Neural cell (in vitro differentiated cells): ENCODE measurements around the gene TSPAN8. TPM values are rescaled to one million over a fixed set of nuclear protein-coding genes. Genes with fewer than 3 reads are reported as not detected.

ENCODE experiments used
- H2AFZ ChIP-seq: fragments of 200-600, 300-800 bp; sonication (generic), shearing (Covaris generic); 2 replicates; pipeline ENCODE4 v1.6.0; 2014; ENCODE audit warnings: low read depth, mild to moderate bottlenecking, antibody characterized with exemption, low read length, moderate library complexity
- H3F3A ChIP-seq: fragments of 200-600 bp; shearing (Covaris generic); 2 replicates; pipeline ENCODE4 v1.6.1; 2016; ENCODE audit warnings: mild to moderate bottlenecking, moderate library complexity, mixed read lengths, antibody characterized with exemption, low read length; ENCODE audit not compliant: insufficient read depth, poor library complexity, severe bottlenecking
- H3K27ac ChIP-seq: fragments of 200-600, 300-800 bp; sonication (generic), shearing (Covaris generic); 2 replicates; pipeline ENCODE4 v1.5.1; 2014; ENCODE audit warnings: mild to moderate bottlenecking, low read length, moderate library complexity
- H3K27me3 ChIP-seq: fragments of 300-800, 200-600 bp; sonication (generic), shearing (Covaris generic); 2 replicates; pipeline ENCODE4 v1.6.0; 2014; ENCODE audit warnings: mild to moderate bottlenecking, low read depth, low read length, moderate library complexity; ENCODE audit not compliant: insufficient read depth
- H3K36me3 ChIP-seq: fragments of 300-800, 200-600 bp; sonication (generic), shearing (Covaris generic); 2 replicates; pipeline ENCODE4 v1.5.1; 2014; ENCODE audit warnings: mild to moderate bottlenecking, antibody characterized with exemption, low read length, moderate library complexity; ENCODE audit not compliant: insufficient read depth
- H3K4me2 ChIP-seq: fragments of 300-800, 200-600 bp; sonication (generic), shearing (Covaris generic); 2 replicates; pipeline ENCODE4 v1.6.0; 2014; ENCODE audit warnings: mild to moderate bottlenecking, low read length
- H3K4me3 ChIP-seq: fragments of 300-800, 200-600 bp; sonication (generic), shearing (Covaris generic); 2 replicates; pipeline ENCODE4 v1.5.1; 2014; ENCODE audit warnings: mild to moderate bottlenecking, low read length, moderate library complexity
- H3K79me2 ChIP-seq: fragments of 200-600 bp; shearing (Covaris generic); replicated peaks from 2 replicates; pipeline ENCODE4 v1.6.0; 2014; ENCODE audit warnings: mild to moderate bottlenecking, low read length, moderate library complexity; ENCODE audit not compliant: insufficient read depth
- H3K9ac ChIP-seq: fragments of 300-800, 200-600 bp; sonication (generic), shearing (Covaris generic); 2 replicates; pipeline ENCODE4 v1.6.1; 2016; ENCODE audit warnings: mild to moderate bottlenecking, low read length, mixed read lengths
- H3K9me2 ChIP-seq: fragments of 200-600 bp; shearing (Covaris generic); 2 replicates; pipeline ENCODE4 v1.6.1; 2016; ENCODE audit warnings: mild to moderate bottlenecking, low read length, mixed read lengths; ENCODE audit not compliant: insufficient read depth
- H3K9me3 ChIP-seq: fragments of 200-600, 300-800 bp; sonication (generic), shearing (Covaris generic); 2 replicates; pipeline ENCODE4 v1.6.1; 2016; ENCODE audit warnings: mild to moderate bottlenecking, mixed run types, low read length, moderate library complexity, mixed read lengths
- H4K20me1 ChIP-seq: fragments of 200-600 bp; shearing (Covaris generic); 2 replicates; pipeline ENCODE4 v1.6.1; 2016; ENCODE audit warnings: mild to moderate bottlenecking, mixed run types; ENCODE audit not compliant: insufficient read depth
- EP300 ChIP-seq: fragments of 450-650 bp; conservative IDR thresholded peaks from 2 replicates; pipeline ENCODE4 v1.6.1; 2014; ENCODE audit warnings: antibody characterized with exemption, mild to moderate bottlenecking, moderate library complexity; ENCODE audit not compliant: poor library complexity, severe bottlenecking
- EZH2 ChIP-seq: fragments of 200-600, 300-800 bp; shearing (Covaris generic), sonication (generic); IDR thresholded peaks from 2 replicates; pipeline ENCODE4 v1.6.1; 2014; ENCODE audit warnings: antibody characterized with exemption, low read length, borderline replicate concordance, mild to moderate bottlenecking; ENCODE audit not compliant: insufficient read depth, poor library complexity, severe bottlenecking
- MXI1 ChIP-seq: fragments of 450-650 bp; conservative IDR thresholded peaks from 2 replicates; pipeline ENCODE4 v1.6.1; 2014; ENCODE audit warnings: antibody characterized with exemption, mild to moderate bottlenecking; ENCODE audit not compliant: poor library complexity, severe bottlenecking
- POLR2AphosphoS5 ChIP-seq: IDR thresholded peaks from 2 replicates; pipeline ENCODE4 v1.6.1; 2012
- RAD21 ChIP-seq: fragments of 450-650 bp; conservative IDR thresholded peaks from 2 replicates; pipeline ENCODE4 v1.6.1; 2014; ENCODE audit warnings: antibody characterized with exemption, mild to moderate bottlenecking, moderate library complexity
- SMC3 ChIP-seq: fragments of 450-650 bp; conservative IDR thresholded peaks from 2 replicates; pipeline ENCODE4 v1.6.1; 2014; ENCODE audit warnings: antibody characterized with exemption, mild to moderate bottlenecking, moderate library complexity; ENCODE audit not compliant: poor library complexity
- TAF1 ChIP-seq: IDR thresholded peaks from 2 replicates; pipeline ENCODE4 v1.6.1; 2012; ENCODE audit warnings: low read depth
- polyA plus RNA-seq: library from polyadenylated mRNA; depleted of rRNA; stranded (reverse); fragments of >200 nt; gene quantifications from 2 replicates; pipeline ENCODE4 v1.2.3, GENCODE V29; 2014
- TF ChIP-seq, protein P1 (sequence below): IDR thresholded peaks from 2 replicates; pipeline ENCODE4 v1.6.1; 2012; ENCODE audit warnings: borderline replicate concordance
- TF ChIP-seq, protein P2 (sequence below): fragments of 450-650 bp; IDR thresholded peaks from 2 replicates; pipeline ENCODE4 v1.5.1; 2014; ENCODE audit warnings: antibody characterized with exemption, mild to moderate bottlenecking, moderate library complexity; ENCODE audit not compliant: poor library complexity, severe bottlenecking

Gene TSPAN8
- polyA plus RNA-seq, 1 donor from 2014 or later = not detected

DNA sequence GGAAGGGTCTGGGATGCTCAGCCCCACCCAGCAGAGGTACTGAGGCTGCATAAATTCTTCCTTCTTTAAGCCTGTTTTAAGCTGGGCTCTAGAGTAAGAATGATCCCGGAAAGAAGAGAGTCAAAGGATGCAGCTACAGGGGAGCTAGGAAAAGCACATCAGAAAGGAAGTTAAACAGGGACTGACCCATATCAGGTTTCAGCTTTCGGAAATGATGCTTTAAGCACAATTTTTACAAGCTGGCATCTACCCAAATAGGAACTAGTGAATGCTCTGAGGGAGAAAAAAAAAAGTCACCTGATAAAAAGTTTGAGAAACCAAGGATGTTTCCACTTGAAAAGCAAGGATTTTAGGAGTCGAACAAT is 22.0 kb downstream of the TSPAN8 start (continued):
- TF ChIP-seq POLR2AphosphoS5 (no peak), SMC3 (no peak), TAF1 (no peak)

DNA sequence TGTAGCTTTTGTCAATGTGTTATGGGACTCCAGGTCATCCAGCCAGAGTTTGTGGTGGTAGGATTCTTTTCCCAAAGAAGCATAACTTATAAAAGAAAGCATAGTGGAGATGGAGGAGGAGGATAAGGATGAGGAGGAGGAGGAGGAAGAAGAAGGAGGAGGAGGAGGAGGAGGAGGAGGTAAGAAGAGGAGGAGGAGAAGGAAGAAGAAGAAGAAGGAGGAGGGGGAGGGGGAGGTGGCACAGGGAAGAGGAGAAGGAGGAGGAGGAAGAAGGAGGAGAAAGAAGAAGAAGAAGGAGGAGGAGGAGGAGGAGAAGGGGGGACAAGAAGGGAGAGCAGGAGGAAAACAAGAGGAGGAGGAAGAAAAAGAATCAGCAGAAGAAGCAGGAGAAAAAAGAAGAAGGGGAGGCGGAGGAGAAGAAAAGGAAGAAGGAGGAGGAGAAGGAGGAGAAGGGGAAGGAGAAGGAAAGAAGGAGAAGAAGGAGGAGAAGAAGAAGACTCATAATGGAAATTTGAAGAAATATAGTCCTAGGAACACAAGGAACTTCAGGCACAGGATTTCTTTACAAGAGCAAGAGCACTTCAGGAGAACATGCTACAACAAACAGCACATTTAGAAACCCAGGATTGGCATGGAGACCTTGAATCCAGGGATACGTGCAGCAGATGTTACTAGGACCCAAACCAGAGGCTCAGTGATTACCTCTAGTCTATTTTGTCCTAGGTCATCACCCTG is 22.6 kb downstream of the TSPAN8 start:
- H3K9ac ChIP-seq = no peak overlapping the region
- no peaks in the 10 kb centered on the region for H3K36me3 ChIP-seq
- TF ChIP-seq TAF1 = no peak
- no peak for TF ChIP-seq SMC3
- TF ChIP-seq, protein P1, sequence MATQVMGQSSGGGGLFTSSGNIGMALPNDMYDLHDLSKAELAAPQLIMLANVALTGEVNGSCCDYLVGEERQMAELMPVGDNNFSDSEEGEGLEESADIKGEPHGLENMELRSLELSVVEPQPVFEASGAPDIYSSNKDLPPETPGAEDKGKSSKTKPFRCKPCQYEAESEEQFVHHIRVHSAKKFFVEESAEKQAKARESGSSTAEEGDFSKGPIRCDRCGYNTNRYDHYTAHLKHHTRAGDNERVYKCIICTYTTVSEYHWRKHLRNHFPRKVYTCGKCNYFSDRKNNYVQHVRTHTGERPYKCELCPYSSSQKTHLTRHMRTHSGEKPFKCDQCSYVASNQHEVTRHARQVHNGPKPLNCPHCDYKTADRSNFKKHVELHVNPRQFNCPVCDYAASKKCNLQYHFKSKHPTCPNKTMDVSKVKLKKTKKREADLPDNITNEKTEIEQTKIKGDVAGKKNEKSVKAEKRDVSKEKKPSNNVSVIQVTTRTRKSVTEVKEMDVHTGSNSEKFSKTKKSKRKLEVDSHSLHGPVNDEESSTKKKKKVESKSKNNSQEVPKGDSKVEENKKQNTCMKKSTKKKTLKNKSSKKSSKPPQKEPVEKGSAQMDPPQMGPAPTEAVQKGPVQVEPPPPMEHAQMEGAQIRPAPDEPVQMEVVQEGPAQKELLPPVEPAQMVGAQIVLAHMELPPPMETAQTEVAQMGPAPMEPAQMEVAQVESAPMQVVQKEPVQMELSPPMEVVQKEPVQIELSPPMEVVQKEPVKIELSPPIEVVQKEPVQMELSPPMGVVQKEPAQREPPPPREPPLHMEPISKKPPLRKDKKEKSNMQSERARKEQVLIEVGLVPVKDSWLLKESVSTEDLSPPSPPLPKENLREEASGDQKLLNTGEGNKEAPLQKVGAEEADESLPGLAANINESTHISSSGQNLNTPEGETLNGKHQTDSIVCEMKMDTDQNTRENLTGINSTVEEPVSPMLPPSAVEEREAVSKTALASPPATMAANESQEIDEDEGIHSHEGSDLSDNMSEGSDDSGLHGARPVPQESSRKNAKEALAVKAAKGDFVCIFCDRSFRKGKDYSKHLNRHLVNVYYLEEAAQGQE = no peak
- TF ChIP-seq POLR2AphosphoS5 = no peak
- no peak overlapping the region for H3K27ac ChIP-seq
- no peaks in the 10 kb centered on the region for H3K9me2 ChIP-seq
- H2AFZ ChIP-seq = no peak overlapping the region
- no peaks in the 10 kb centered on the region for H3K79me2 ChIP-seq
- no peaks in the 10 kb centered on the region for H3K9me3 ChIP-seq
- H3F3A ChIP-seq = no peaks in the 10 kb centered on the region
- H3K27me3 ChIP-seq = no peaks in the 10 kb centered on the region
- no peak overlapping the region for H3K4me3 ChIP-seq
- H4K20me1 ChIP-seq = no peaks in the 10 kb centered on the region
- H3K4me2 ChIP-seq = no peak overlapping the region

- Histone ChIP-seq H2AFZ (no peak overlapping the region), H4K20me1 (no peaks in the 10 kb centered on the region), H3F3A (no peaks in the 10 kb centered on the region), H3K4me3 (no peak overlapping the region), H3K36me3 (no peaks in the 10 kb centered on the region), H3K79me2 (no peaks in the 10 kb centered on the region), H3K9ac (no peak overlapping the region), H3K27ac (no peak overlapping the region), H3K9me3 (no peaks in the 10 kb centered on the region), H3K9me2 (no peaks in the 10 kb centered on the region), H3K27me3 (no peaks in the 10 kb centered on the region), H3K4me2 (no peak overlapping the region)
- TF ChIP-seq, protein P2, sequence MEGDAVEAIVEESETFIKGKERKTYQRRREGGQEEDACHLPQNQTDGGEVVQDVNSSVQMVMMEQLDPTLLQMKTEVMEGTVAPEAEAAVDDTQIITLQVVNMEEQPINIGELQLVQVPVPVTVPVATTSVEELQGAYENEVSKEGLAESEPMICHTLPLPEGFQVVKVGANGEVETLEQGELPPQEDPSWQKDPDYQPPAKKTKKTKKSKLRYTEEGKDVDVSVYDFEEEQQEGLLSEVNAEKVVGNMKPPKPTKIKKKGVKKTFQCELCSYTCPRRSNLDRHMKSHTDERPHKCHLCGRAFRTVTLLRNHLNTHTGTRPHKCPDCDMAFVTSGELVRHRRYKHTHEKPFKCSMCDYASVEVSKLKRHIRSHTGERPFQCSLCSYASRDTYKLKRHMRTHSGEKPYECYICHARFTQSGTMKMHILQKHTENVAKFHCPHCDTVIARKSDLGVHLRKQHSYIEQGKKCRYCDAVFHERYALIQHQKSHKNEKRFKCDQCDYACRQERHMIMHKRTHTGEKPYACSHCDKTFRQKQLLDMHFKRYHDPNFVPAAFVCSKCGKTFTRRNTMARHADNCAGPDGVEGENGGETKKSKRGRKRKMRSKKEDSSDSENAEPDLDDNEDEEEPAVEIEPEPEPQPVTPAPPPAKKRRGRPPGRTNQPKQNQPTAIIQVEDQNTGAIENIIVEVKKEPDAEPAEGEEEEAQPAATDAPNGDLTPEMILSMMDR = no peak
- TF ChIP-seq MXI1 (no peak), TAF1 (no peak), EZH2 (no peak), POLR2AphosphoS5 (no peak), EP300 (no peak), SMC3 (no peak), RAD21 (no peak)
- TF ChIP-seq, protein P1 = no peak
Measured at GRCh38 chr12:71134405-71134804, 23.4 kb downstream of the TSPAN8 start.
